Activated CD4-positive, alpha-beta T cell treated with anti-CD3 and anti-CD28 coated beads for 4 hours (primary cell): ENCODE data around the gene PLCL1.
"Not testable (repeated sequence)": the region's sequence is repeated elsewhere in the genome, so short reads cannot be mapped to it uniquely, and the experiment has no call there.

Experiments
- DNase-seq, 2 donors: peaks; one replicate each; pipeline ENCODE4 v3.0.0-alpha.2; 2020

The PLCL1 gene

DNA sequence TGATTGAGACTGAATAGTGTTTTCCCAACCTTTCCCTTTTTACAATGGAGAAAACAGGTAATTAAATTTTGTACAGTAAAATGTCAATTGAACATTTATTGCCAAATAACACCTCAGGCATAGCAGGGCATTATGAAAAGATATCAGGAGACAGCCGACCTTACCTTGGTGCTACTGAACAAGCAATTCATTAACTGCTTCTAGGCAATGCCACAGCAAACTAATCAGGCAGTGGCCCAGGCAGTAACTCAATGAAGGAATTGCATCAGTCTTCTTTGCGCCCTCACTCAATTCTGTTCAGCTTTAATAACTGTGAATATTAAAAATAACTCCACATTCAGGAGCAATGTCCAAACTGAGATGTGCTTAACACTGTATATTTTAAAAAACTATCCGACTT is 6.1 kb downstream of the PLCL1 start:
- DNase-seq: no peak

DNA sequence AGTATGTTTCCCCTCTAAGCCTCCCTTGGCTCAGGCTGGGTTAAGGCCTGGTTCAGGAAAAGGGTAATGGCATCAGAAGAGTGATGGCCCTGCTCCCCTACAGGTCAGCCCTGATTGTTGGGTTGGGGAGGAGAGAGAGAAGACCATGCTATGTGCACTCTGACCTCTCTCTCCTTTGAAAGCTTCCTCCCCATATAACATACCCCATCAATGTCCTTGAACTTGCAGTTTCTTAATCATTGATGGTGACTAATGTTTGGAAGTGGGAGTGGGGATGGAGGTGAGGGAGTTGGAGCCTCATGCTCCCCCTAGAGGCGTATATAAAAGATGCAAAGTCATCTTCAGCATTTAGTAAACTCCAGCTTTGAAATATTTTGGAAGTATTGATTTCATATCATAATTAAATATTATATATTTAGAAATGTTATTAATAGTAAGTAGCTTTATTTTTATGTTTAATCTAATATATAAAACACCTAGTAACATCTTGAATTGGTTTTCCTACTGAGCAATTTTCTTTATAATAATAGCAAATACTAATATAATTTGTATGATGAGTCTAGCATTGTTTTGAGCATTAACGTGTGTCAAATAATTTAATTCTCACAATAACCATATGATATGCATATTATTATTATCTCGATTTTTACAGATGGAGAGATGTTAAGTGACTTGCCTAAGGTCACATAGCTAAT is 8.8 kb downstream of the PLCL1 start:
- peak in 1 of 2 donors; percentile 11 for DNase-seq

DNA sequence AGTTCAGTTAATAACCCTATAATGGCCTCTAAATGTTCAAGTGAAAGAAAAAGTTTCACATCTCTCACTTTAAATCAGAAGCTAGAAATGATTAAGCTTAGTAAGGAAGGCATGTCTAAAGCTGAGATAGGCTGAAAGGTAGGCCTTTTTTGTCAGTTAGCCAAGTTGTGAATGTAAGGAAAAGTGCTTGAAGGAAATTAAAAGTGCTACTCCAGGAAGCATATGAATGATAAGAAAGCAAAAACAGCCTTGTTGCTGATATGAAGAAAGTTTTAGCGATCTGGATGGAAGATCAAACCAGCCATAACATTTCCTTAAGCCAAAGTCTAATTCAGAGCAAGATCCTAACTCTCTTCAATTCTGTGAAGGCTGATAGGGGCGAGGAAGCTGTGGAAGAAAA is 10.1 kb downstream of the PLCL1 start:
- no peak for DNase-seq

DNA sequence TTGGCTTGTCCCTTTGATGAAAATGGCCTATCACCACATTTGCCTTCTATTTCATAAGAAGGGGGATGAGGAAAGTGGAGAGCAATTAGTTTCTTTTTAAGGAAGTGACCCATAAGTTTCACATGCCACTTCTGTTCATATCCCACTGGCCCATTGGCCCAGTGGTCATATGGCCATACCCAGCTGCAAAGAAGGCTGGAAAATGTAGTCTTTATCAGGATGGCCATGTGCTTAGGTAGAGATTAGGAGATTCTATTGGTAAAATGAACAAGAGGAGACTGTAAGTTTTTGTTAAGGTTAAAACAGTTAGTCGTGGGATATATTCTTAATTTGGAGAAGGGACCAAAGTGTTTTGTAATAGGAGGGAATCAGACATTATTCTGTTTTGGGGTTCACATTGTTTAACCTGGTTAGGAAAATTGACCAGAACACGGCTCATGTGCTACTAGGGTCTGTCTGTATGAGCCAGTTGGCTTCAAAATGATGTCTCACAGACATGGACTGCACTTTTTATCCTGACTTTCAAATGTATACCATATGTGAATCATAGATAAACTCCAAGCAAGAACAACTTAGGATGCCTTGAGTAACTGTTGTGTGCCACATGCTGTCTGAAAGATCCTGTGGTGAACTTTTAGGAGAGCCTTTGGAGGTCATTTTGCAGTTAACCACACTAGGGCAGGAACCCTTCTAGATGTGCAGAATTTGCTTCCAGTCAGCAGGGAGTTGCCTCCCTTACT is 17.3 kb downstream of the PLCL1 start:
- DNase-seq: no peak

DNA sequence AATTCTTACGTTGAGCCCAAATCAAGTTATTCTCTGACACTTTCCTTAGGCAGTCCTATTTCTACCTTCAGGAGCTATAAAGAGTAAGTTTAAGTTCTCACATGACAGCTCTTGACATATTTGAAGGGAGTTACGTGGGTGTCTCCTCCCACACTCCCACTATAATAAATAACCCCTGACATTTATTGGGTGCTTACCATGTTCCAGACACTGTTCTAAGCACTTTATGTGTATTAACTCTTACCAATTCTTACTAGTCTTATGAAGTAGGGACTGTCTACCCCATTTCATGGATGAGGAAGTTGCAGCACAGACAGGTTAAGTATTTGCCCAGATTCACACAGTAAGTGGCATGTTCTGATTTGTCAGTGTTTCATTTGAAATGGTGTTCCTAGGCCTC is 17.9 kb downstream of the PLCL1 start:
- no peak for DNase-seq

DNA sequence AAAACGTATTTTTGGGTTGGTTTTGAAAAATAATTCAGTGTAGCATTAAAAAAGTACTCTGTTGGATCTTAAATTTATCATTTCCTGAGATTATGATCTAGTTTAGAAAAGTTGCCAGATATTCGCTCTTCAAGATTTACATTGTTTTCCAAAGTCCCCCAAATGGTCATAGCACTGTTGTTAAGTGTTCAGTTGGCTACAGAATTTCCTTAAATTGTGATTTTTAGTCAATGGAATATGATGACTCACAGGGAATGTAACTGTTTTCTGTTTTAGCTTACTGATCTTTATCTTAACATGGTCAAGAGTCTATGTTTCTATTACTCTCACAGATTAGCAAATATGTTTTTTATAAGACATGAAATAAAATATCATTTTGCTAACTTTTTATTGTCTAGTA is 23.2 kb downstream of the PLCL1 start:
- DNase-seq: no peak

DNA sequence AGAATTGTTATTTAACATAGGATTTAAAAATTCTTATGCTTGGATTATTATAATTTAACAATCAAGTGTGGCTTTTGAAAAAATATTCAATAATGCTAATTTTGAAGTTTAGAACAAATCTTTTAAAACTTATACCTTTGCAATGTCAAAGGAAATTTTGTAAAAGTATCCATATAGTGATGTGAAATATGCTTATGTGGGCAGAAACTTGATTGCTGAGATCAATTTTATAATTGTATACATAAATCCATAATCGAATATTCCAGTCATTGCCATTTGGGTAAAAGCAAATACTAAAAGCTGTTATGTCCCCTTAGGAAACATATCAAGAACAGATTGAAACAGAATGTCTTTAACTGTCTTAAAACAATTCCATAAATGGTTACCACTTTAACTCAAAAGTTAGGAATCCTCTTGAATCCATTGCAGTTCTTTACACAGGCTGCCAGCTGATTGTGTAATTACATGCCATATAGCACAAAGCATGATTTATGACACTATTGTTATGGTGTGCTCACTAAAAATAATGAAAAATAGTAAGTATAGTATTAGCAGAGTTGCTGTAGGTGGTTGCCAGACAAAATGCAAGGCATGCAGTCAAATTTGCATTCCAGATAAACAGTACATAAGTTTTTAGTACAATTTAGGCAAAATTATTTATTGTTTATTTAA is 24.2 kb downstream of the PLCL1 start:
- no peak for DNase-seq

DNA sequence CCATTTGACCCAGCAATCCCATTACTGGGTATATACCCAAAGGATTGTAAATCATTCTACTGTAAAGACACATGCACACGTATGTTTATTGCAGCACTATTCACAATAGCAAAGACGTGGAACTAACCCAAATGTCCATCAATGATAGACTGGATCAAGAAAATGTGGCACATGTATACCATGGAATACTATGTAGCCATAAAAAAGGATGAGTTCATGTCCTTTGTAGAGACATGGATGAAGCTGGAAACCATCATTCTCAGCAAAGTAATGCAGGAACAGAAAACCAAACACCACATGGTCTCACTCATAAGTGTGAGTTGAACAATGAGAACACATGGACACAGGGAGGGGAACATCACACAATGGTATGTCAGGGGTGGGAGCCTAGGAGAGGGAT is 30.4 kb downstream of the PLCL1 start:
- not testable (repeated sequence) for DNase-seq

DNA sequence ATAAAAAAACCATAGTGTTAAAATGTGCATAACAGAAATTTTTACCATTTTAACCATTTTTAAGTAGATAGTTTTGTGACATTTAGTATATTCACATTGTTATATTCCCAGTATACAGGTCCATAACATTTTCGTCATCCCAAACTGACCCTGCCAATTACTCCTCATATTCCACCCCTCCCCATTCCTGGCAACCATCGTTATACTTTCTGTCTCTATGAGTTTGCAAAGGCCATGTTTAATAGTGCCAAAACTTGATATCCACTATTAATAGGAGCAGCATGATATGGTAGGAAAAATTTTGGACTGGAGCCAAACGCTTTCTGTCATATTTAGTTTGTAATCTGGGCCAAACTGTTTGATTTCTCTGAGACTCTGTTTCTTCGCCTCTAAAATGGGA is 30.9 kb downstream of the PLCL1 start:
- DNase-seq: no peak

DNA sequence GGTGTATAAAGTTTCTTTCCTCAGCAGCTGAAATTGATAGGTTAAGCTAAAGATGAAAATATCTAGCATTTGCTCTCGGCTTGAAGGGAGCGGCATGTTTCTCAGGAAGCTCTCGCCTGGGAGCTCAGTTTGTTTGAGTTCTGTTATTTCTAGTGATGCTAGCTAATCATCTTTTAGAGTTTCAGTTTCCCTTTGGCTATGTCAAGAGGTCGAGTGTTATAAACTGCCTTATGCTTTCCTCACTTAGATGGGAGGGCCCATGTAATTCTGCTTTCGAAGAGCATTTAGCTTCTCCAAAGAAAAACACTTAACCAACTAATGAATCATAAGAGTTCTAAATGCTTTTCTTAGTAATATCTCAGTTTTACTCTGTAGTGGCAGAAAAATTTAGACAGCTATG is 33.6 kb downstream of the PLCL1 start:
- DNase-seq: peak in 1 of 2 donors; percentile 29

DNA sequence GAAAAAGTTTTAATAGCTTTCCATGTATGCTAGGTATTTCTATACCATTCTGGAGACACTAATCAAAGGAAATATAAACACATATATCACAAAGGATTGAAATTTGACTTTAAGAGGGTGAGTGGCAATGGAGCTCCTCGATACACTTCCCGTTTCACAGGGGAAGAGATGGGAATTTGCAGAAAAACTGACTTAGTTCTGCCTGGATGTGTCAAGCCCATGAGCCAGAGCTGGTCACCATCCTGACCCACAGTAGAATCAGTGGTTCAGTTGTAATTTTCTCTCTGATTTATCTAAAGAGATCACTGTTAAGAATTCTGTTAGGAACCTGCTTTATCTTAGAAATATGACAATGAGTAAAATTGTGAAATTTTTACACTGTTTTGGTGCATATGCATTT is 34.2 kb downstream of the PLCL1 start:
- no peak for DNase-seq

DNA sequence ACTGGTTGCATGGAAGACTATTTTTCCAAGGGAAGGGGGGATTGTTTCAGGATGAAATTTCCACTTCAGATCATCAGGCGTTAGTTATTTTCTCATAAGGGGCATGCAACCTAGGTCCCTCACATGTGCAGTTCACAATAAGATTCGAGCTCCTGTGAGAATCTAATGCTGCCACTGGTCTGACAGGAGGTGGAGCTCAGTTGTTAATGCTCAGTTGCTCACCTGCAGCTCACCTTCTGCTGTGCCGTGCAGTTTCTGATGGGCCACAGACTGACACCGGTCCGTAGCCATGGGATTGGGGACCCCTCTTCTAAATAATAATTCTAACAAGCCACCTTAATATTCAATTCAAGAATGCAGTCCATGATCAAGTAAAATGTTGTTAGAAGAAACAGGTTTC is 34.9 kb downstream of the PLCL1 start:
- no peak for DNase-seq

DNA sequence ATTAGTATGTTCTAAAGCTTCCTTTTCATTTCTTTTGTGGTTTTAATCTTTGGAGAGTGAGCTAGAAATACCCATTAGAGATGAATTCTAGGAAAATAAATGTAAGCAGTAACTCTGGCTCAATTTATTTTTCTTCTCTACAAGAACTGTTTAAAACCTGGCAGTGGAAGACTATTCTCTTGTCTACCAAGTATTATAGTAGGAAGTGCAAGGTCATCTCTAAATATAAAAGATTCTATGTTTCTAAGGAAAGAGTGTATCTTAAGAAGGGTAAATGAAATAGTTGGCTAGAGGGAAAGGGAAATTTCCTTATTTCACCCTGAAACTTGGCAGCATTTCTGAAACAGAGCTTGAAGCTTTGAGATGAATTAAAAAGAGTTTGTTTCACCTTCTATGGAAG is 35.5 kb downstream of the PLCL1 start:
- no peak for DNase-seq

DNA sequence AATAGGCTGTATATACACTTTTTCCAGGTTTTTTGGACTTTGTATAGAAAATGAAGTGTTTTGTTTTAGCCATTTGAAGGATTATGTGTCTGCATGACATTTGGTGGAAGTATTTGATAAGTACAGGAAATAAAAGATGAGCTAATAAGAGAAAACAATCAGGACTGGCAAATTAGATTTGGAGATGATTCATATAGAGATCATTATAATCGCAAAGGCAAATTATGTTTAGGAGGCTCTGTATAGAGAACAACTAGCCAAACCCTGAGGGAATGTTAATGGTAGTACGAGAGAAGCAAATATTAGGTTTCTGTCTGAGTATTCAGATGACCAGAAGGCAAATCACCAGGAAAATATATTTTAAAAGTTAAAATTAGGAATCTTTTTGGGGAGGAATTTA is 41.7 kb downstream of the PLCL1 start:
- DNase-seq: no peak

DNA sequence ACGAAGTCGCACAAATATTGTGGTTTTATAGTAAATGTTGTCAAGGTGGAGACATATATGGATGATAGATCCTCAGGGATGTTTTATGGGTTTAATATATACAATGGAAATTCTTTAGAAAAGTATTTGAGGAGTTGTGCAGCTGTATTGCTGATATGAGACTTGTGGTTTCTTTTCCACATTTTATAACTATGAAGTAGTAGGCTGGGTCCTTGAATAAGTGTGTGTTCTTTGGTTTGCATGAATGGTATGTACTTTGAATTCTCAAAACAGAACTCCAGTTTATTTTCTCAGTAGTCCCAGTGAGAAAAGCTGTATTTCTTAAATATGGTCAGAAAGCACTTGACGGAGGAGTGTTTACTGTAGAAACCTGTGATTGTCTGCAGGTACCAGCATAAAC is 42.4 kb downstream of the PLCL1 start:
- DNase-seq: no peak

DNA sequence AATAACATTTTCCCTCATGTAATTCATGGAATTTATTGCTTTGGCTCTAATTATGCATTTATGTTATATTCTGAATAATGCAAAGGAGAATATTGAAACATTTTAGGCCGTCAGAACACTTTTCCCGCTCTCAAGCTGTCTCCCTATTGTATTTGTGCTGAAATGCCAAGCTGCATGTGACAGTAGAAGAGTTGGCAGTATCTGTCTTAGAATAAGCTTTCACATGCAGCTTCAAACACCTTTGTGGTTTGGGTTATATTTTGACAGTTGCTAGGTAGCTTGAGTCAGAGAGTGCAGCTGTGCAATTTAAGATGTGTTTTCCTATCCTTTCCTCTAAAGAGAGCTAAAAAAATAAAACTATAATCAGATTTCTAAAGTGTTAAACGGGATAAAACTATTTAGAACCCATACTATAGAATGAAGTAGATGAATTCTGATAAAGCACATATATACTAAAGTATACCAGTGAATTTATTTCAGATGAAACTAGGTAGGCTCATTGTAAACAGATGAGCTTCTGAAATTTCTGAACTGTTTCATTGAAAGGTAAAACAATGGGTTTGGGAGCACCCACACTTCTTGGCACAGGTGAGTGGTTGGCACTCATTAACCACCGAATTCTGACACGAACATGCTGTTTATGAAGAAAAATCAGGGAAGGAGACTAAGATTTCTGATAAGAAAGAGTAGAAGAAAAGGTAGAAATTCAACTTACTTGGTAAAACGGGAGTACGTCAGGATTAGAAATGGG is 43.4 kb downstream of the PLCL1 start:
- no peak for DNase-seq

DNA sequence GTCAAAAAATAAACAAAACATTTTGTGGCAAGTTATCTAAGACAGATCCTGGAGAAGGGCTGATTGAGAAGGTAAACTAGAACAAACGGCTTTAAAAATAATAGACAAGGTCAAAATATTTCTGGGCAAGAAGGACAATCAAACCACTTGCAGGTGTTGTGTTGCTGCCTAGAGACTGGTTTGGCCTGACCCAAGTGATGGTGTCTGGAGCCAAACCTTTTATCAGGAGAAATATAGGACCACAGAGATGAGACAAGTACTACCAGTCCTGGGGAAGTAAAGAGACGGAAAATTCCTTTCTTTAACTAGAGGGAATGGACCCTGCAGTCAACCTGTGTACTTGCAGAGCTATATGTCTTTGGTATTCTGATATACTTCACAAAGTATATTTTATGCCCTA is 44.2 kb downstream of the PLCL1 start:
- DNase-seq: no peak

DNA sequence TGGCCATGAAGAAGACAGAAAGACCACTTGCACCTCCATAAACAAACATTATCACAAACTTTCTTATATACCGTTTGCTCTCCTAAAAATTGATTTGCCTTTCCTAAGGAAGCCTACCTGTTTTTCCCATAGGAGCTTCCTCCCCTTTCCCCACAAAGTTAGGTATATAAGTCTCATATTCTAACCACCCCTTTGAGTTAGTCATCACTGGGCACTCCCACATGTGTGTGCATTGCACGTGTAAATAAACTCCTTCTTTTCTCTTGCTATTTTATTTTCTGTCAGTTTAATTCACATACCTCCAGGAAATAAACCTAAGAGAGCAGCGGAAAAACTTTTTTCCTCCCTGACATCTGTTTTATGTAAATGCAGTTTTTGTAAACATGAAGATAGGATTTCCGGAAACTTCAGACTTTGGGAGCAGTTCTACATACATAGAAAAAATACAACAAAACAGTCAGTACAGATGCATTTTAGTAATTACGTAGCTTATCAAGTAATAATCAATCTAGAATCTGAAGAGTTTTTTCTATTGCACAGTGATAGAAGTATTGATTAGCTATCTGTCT is 46.6 kb downstream of the PLCL1 start:
- DNase-seq: no peak

DNA sequence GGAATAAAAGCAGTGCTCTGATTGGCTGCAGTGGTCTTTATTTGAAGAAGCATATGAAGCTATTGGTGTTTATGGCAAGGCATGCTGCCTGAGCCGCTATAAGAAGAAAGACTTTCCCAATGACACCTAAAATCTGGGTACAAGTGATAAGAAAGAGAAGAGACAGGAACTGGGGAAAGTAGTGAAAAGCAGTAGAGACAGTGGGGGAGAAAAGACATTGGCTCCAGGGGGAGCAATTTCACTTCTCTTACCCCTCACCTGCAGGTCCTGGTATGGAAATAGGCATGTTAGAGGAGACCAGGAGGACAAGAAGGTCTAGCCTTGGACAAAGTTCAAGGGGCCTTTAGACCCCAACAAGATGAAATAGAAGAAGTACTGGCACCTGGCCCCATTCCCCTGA is 47.1 kb downstream of the PLCL1 start:
- no peak for DNase-seq

DNA sequence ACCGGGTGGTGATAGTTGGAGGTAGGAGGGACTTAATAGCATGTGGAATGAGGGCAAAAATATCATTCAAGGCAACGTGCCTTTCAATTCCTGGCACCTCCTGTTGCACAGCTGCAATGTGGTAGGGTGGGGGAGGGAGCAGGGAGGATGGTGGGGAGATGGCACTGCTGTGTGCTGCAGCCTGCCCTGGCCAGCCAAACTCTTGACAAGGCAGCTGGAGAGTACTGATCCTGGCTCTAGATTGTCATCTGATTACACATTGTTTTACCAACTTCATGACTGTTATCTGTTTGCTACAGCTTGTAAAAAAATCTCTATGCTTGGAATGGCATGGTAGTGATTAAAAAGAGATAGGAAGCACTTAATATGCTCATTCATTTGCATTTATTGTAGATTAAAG is 47.7 kb downstream of the PLCL1 start:
- DNase-seq: no peak

DNA sequence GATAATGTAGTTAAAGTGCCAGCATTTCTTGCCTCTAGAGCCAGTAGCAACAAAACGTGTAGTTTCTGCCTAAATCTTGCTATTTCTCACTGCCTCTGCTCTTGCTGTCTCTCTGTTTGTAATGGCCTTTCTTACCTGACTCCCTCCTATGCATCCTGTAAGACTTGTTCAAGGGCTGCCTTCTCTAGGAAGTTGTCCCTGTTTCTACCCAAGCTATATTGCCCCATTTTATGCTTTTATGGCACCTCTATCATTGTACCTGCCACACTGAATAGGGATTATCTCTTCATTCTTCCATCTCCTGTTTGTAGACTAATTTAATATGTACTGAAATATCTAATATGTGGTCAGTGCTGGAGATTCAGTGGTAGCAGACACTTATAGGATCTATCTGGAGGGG is 49.2 kb downstream of the PLCL1 start:
- DNase-seq: no peak

DNA sequence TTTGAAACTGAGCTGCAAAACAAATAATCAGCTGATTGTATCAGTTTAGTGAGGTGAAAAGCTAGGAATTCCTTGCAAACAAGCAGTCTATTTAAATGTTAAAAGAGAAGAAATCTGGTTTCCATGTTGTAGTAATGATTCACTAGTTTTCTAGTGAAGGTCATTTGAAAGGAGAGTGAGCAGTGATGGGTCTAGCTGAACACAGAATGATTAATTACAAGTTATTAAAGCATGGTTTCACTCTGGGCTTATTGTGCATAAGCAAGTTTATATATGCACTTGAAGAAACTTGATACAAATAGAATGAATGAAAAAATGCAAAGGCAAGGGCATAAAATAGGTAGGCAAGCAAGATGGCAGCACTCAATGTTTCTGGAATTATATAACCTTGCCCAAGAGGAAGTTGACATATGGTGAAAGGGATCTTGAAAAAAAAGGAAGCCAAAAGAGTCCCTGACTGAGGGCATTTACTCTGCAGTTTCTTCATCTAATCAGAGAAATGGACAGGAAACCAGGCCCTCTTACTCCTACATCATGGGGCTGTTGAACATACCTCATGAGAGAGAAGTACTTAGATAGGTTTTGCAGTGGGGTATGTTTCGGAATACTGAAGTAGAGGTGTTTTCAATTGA is 53.2 kb downstream of the PLCL1 start:
- DNase-seq: no peak
